Hippocampal formation (tissue), 2 donors: ENCODE results near the gene DLG2.
"Not testable (repeated sequence)": the region's sequence is repeated elsewhere in the genome, so short reads cannot be mapped to it uniquely, and the experiment has no call there.

ENCODE experiments used
- DNase-seq, 2 donors: peaks; one replicate each; lab custom pipeline; 2025; lab: John Stamatoyannopoulos, UW

Gene DLG2

GRCh38 chr11:85316967-85317366 lies 310.2 kb downstream of the DLG2 start:
- DNase-seq = no peak

DNA sequence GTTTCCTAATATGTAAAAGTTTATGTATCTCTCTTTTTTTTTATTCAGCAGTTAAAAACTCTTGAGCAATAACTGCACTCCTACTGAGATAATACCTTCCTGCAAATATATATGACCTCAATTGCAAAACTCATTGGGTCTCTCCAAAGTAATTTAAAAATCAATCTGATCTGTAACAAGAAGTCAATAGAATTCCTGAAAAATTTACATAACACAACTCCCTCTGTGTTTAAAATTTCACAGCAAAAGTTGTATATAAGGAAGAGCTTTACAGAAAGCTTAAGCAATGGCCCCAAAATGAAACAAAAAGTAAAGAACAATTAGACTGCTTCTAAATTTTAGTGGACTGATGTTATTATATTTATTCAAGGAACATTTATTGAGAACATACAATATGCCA lies 313.4 kb downstream of the DLG2 start:
- no peak for DNase-seq

DNA sequence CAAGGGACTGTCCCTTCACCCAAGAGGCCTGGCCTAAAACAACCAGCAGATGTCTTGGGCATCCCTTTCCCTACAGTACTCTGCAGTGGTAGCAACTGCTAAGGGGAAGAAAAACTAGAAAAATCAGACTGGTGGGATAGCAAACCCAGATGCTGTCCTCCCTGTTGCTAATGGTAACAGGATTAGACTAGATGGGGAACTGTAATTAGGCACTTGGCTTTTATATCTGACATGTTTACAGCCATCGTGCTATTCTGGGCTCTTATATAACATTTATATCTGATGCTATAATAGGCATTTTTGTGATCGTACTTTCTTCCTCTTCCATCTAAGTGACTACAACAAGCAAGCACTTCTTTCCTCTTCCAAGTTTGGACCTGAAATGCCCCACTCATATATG lies 316.7 kb downstream of the DLG2 start:
- DNase-seq = peak in 1 of 2 donors; percentile 40

DNA sequence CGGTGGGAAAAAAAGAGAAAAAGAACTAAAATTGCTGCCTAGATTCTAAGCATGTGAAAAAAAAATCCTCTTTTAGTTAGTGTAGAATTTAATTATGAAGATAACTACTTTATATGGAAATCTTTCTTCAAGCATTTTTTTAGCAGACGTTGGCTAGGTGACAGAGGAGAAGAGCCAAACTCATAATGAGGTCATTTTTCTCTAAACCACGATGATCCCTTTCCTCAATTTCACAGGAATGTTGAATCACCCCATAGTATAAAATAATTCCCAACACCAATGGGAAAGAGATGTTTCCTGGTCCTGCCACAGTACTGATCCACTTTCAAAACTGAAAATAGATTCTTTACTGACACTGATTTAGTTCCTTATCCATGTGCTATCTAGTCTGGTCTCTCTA lies 319.8 kb downstream of the DLG2 start:
- DNase-seq = no peak

DNA sequence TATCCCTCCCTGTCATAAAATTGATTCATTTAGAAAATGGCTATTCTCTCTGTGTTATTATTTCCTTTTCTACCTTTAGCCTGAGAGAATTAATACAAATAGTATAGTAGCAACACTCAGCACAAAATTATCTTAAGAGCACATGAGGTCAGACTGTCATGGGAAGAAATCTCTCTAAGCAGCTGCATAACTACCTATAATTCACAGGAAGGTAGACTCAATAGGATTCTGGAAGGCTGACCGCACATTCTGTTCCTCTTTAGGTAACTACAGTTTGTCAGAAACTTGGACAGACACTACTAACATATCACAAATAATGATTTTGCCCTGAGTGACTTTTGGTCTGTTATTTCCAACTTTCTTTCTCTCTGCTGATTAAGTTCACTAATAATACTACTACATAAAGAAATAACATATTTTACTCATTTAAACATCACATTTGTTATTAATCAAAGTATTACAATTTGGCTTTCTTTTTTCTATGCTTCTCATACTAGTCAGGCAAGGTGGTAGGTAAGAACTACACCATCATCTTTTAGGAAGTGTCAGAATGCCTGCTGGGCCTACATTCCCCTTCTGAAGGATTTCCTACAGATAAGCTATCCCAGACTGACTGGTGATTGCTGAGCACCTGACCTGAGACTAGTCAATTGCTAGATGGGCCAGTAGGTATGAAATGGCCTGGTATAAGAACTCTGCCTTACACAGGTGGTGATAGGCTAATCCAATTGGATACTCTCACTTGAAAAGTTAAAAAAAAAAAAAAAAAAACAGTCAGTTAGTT lies 325.1 kb downstream of the DLG2 start:
- no peak for DNase-seq

DNA sequence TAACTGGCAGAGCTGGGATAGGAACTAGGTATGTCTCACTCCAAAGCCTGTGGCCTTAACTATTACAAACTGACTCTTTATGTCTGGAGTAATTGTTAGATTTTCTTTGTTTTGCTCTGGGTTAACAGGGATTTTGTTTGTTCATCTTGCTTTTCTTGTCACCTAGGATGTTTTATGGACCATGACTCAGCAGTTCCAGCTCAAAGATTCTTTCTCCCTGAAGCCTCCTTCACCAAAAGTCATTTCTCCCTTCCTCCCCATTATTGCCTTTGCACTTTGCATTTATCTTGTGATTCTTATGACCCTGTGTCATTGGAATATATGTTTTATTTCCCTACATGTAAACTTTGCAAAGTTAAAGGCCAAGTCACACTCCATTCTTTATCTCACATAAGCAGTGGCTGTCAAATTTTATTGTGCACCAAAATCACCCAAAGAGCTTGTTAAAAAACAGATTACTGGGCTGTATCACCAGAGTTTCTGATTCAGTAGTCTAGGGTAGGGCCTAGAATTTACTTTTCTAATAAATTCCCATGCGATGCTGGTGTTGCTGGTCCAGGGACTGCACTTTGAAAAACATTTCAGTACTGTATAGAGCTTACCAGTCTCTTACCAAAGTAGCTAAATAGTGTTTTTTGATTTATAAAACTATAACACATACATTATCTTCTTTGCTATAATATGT lies 327.7 kb downstream of the DLG2 start:
- DNase-seq = no peak

- no peak for DNase-seq
Observed at GRCh38 chr11:85295694-85296271, 331.4 kb downstream of the DLG2 start.

DNA sequence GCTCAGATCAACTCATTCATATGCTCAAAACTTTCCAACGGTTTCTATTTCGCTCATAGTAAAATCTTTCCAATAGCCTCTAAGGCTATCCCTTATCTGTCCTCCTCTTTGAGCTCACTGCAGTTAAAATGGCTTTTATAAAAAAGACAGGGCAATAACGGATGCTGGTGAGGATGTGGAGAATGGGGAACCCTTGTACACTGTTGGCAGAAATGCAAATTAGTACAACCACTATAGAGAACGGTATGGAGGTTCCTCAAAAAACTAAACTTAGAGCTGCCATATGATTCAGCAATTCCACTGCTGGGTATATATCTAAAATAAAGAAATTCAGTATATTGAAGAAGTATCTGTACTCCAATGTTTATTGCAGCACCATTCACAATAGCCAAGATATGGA lies 345.6 kb downstream of the DLG2 start:
- no peak for DNase-seq

DNA sequence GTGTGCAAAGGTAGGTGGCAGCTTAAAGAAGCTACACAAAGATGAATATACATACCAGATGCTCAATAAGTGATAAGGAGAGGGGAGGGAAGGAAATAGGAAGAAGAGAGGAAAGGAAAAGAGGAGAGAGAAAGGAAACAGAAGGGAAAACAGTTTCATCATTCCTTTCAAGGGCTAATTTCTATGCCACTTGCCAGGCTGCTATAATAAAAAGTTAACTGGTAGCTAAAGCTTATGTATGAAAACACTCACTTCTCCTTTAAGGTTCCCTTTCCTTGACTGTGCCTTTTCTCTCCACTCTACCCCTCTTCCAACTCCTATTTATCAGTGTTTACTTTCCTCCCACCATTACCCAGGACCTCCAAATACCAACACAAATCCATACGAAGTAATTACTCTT lies 347.9 kb downstream of the DLG2 start:
- DNase-seq = no peak

- DNase-seq = no peak
Observed at GRCh38 chr11:85277693-85278092, 349.5 kb downstream of the DLG2 start.

- no peak for DNase-seq
Observed at GRCh38 chr11:85276332-85276731, 350.8 kb downstream of the DLG2 start.

GRCh38 chr11:85270315-85270714 lies 356.8 kb downstream of the DLG2 start:
- DNase-seq = not testable (repeated sequence)

- no peak for DNase-seq
Observed at GRCh38 chr11:85269109-85269508, 358.0 kb downstream of the DLG2 start.

- DNase-seq = no peak
Observed at GRCh38 chr11:85266646-85267045, 360.5 kb downstream of the DLG2 start.

GRCh38 chr11:85263328-85263727 lies 363.8 kb downstream of the DLG2 start:
- no peak for DNase-seq

DNA sequence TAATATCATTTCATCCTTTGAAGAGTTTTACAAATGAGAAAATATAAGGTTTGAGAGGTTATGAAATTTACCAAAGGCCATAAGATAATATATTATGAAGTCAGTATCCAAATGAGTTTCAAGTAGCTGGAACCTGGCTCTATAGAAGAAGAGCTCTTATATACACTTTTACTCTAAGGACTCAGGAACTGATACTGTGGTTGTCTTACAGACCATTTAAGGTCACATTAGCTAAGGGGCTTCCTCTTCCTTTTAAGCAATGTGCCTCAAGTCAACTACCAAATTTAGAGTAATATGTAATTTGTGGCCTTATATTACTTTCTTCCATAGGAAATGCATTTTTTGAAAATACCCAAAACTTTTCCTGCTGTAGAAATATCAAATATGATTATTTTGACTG lies 369.3 kb downstream of the DLG2 start:
- DNase-seq = no peak

DNA sequence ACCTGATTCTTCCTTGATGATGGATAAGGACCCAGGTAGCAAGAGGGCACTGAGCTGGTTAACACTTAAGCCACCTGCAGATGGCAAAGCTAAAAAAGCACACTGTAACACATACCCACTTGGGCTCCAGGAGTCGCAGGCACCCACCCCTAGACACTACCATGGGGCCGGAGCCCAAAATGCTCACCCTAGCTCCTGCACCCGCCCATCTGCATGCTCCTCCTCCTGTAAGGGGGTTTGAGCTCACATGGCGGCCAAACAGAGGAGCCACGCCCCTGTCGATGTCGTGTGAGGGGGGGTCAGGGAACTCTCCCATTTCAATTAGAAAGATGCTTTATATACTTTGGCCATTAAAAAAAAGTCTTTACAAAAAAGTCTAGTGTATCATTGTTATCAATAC lies 370.7 kb downstream of the DLG2 start:
- DNase-seq = no peak

- DNase-seq = no peak
Observed at GRCh38 chr11:85249482-85249881, 377.7 kb downstream of the DLG2 start.

- DNase-seq = no peak
Observed at GRCh38 chr11:85247797-85248196, 379.3 kb downstream of the DLG2 start.

DNA sequence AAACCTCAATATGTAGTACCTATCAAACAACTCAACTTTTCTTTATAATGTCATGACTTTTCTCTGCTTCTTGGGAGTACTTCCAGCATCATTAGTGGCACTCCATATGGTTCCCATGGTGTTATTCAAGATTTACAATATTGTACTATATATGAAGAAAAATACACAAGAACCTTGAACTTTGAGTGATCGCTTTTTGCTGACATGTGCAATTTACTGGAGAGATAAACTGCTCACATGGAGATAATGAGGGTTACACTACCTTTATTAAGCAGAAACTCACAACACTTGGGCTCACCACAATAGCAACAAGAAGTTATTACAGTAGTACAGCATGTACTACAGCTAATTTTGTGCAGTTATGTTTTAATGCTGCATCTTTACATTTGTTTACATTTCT lies 388.2 kb downstream of the DLG2 start:
- no peak for DNase-seq

- not testable (repeated sequence) for DNase-seq
Observed at GRCh38 chr11:85238038-85238437, 389.1 kb downstream of the DLG2 start.

- DNase-seq = no peak
Observed at GRCh38 chr11:85236211-85236610, 390.9 kb downstream of the DLG2 start.

DNA sequence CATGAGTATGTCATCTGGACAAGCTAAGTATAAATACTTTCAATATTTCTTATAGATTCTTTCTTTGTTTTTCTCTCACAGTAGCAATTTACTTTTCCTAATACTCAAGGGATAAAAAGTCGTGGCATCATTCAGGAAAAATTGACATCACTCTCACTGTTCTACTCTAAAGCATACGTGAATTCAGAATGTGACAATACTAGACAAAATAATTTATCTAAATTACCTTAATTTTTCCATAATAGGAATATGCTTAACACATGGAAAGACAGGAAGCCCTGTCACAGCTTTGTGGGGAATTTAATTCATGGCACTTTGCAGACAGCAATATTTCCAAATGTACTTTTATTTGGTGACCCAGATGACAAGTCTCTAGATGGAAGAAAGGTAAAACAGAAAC lies 394.6 kb downstream of the DLG2 start:
- no peak for DNase-seq
